Measurements from ENCODE around the gene ERF.

ERF gene

DNA sequence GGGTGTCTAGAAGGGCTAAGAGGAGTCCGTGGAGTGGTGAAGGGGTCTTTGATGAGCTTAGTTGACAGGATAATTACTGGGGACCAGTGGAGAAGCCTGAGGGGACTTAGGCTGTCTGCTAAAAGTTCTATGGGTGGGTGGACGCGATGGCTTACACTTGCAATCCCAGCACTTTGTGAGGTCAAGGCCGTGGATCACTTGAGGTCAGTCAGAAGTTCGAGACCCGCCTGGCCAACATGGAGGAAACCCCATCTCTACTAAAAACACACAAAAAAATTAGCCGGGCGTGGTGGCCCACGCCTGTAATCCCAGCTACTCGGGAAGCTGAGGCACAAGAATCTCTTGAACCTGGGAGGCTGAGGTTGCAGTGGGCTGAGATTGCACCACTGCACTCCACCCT lies 9.7 kb downstream of the ERF start:
- peak overlapping the region; percentile 76; the same call in 1 of the 2 replicates for H3K9ac ChIP-seq (ENCODE audit: low read length)
- H3K4me3 ChIP-seq (ENCODE audit: low read depth, low read length, poor library complexity, severe bottlenecking) = peak overlapping the region; percentile 67

DNA sequence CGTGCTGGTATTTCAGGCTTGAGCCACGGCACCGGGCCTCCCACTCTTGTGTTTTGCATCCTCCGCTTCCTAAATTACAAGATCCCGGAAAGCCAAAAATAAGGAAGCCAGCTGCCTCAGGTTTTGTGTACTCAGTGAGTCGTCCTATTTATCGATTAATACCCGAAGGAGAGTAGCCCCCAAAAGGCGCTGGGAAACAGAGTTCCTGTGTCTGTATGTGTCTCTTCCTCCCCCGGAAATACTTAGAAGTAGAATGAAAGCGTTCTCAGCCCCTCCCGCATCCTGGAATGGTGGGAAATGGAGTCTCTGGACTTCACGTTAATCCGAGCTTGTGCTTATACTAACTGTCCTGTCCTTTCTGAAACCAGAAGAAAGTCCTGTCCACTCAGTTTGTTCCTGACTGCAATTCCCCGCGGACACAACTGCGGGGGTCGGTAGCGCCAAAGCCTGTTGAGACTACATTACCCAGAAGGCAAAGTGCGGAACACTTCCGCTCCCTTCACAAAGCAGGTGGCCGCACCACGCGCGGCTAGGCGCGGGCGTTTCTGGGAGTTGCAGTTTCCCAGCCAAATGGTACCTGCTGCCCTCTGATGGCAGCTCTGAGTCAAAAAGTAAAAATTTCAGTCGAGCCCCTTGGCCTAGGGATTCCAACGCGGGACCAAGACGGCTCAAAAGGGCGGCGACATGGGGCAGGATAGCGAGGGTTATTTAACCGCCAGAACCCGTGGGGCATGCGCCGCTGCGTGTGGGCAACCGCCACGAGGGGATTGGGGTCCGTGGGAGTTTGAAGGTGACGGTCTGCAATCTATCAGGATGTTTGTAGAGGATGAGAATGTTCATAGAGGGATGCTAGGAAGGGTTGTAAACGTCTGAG lies 10.3 kb downstream of the ERF start:
- Histone ChIP-seq H2AFZ (ENCODE audit: low read length) (no peak overlapping the region), H3K4me3 (ENCODE audit: low read depth, low read length, poor library complexity, severe bottlenecking) (peak overlapping the region; percentile 67), H3K27me3 (ENCODE audit: insufficient read depth, low read length) (no peaks in the 10 kb centered on the region), H3K9me3 (ENCODE audit: low read length) (no peaks in the 10 kb centered on the region), H3F3A (ENCODE audit: insufficient read depth, low read length) (no peaks in the 10 kb centered on the region), H3K79me2 (ENCODE audit: insufficient read depth, low read length) (peaks cover 9% of the 10 kb centered on the region), H3K9me2 (ENCODE audit: low read depth, low read length) (no peaks in the 10 kb centered on the region), H3K27ac (ENCODE audit: low read depth, low read length, poor library complexity, severe bottlenecking) (peak overlapping the region; percentile 91), H3K36me3 (ENCODE audit: insufficient read depth, low read length) (peaks cover 18% of the 10 kb centered on the region; the same call in 1 of the 2 replicates), H3K4me1 (ENCODE audit: insufficient read depth, low read length, severe bottlenecking) (peaks cover 16% of the 10 kb centered on the region), H4K20me1 (ENCODE audit: insufficient read depth, low read length) (no peaks in the 10 kb centered on the region), H3K4me2 (ENCODE audit: low read length) (peak overlapping the region; percentile 93), H3K9ac (ENCODE audit: low read length) (peak overlapping the region; percentile 76)
- TF ChIP-seq EZH2 (IDR thresholded peaks at IDR 0.05; ENCODE audit: borderline replicate concordance, low read length) = no peak
- TF ChIP-seq, protein P1, sequence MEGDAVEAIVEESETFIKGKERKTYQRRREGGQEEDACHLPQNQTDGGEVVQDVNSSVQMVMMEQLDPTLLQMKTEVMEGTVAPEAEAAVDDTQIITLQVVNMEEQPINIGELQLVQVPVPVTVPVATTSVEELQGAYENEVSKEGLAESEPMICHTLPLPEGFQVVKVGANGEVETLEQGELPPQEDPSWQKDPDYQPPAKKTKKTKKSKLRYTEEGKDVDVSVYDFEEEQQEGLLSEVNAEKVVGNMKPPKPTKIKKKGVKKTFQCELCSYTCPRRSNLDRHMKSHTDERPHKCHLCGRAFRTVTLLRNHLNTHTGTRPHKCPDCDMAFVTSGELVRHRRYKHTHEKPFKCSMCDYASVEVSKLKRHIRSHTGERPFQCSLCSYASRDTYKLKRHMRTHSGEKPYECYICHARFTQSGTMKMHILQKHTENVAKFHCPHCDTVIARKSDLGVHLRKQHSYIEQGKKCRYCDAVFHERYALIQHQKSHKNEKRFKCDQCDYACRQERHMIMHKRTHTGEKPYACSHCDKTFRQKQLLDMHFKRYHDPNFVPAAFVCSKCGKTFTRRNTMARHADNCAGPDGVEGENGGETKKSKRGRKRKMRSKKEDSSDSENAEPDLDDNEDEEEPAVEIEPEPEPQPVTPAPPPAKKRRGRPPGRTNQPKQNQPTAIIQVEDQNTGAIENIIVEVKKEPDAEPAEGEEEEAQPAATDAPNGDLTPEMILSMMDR (IDR thresholded peaks at IDR 0.05; ENCODE audit: low read length) = peak; percentile 68

More for the DNA sequence above, 9.7 kb downstream of the ERF start:
- TF ChIP-seq EZH2 (IDR thresholded peaks at IDR 0.05; ENCODE audit: borderline replicate concordance, low read length) = no peak
- TF ChIP-seq, protein P1 (IDR thresholded peaks at IDR 0.05; ENCODE audit: low read length) = no peak
- no peaks in the 10 kb centered on the region for H3K27me3 ChIP-seq (ENCODE audit: insufficient read depth, low read length)
- H3K79me2 ChIP-seq (ENCODE audit: insufficient read depth, low read length) = peaks cover 9% of the 10 kb centered on the region
- peaks cover 19% of the 10 kb centered on the region; the same call in 1 of the 2 replicates for H3K36me3 ChIP-seq (ENCODE audit: insufficient read depth, low read length)
- peak overlapping the region; percentile 91 for H3K27ac ChIP-seq (ENCODE audit: low read depth, low read length, poor library complexity, severe bottlenecking)
- no peak overlapping the region for H2AFZ ChIP-seq (ENCODE audit: low read length)
- H3F3A ChIP-seq (ENCODE audit: insufficient read depth, low read length) = no peaks in the 10 kb centered on the region
- H3K4me1 ChIP-seq (ENCODE audit: insufficient read depth, low read length, severe bottlenecking) = peaks cover 16% of the 10 kb centered on the region
- H3K9me3 ChIP-seq (ENCODE audit: low read length) = no peaks in the 10 kb centered on the region
- no peaks in the 10 kb centered on the region for H4K20me1 ChIP-seq (ENCODE audit: insufficient read depth, low read length)
- H3K9me2 ChIP-seq (ENCODE audit: low read depth, low read length) = no peaks in the 10 kb centered on the region
- peak overlapping the region; percentile 93 for H3K4me2 ChIP-seq (ENCODE audit: low read length)

- H3K9ac ChIP-seq (ENCODE audit: low read length) = peak within 1 kb of the TSS; percentile 83
- H3K27me3 ChIP-seq (ENCODE audit: insufficient read depth, low read length) = no peaks in the 10 kb centered on the region
- H3K4me1 ChIP-seq (ENCODE audit: insufficient read depth, low read length, severe bottlenecking) = peaks cover 16% of the 10 kb centered on the region
- H3K4me2 ChIP-seq (ENCODE audit: low read length) = peak within 1 kb of the TSS; percentile 93
- H2AFZ ChIP-seq (ENCODE audit: low read length) = no peak within 1 kb of the TSS
- H3K9me3 ChIP-seq (ENCODE audit: low read length) = no peaks in the 10 kb centered on the region
- peak within 1 kb of the TSS; percentile 67 for H3K4me3 ChIP-seq (ENCODE audit: low read depth, low read length, poor library complexity, severe bottlenecking)
- no peaks in the 10 kb centered on the region for H4K20me1 ChIP-seq (ENCODE audit: insufficient read depth, low read length)
- TF ChIP-seq, protein P1 (IDR thresholded peaks at IDR 0.05; ENCODE audit: low read length) = no peak
- TF ChIP-seq EZH2 (IDR thresholded peaks at IDR 0.05; ENCODE audit: borderline replicate concordance, low read length) = no peak
- peaks cover 9% of the 10 kb centered on the region for H3K79me2 ChIP-seq (ENCODE audit: insufficient read depth, low read length)
- no peaks in the 10 kb centered on the region for H3F3A ChIP-seq (ENCODE audit: insufficient read depth, low read length)
- peak within 1 kb of the TSS; percentile 91 for H3K27ac ChIP-seq (ENCODE audit: low read depth, low read length, poor library complexity, severe bottlenecking)
- H3K9me2 ChIP-seq (ENCODE audit: low read depth, low read length) = no peaks in the 10 kb centered on the region
- peaks cover 16% of the 10 kb centered on the region; the same call in 1 of the 2 replicates for H3K36me3 ChIP-seq (ENCODE audit: insufficient read depth, low read length)
These were observed 12.2 kb downstream of the ERF start, which contains the start of gene GSK3A for GRCh38 chr19:42242512-42243409. TSS of gene GSK3A (minus strand) at chr19:42242602. CDS start at chr19:42242465, 137 bp downstream.
